Measurements from ENCODE around the gene ABHD17A.
A peak's percentile ranks its signal among the peaks of the same experiment; 100 is the strongest.
"Not testable (repeated sequence)": the region's sequence is repeated elsewhere in the genome, so short reads cannot be mapped to it uniquely, and the experiment has no call there.

ABHD17A gene

DNA sequence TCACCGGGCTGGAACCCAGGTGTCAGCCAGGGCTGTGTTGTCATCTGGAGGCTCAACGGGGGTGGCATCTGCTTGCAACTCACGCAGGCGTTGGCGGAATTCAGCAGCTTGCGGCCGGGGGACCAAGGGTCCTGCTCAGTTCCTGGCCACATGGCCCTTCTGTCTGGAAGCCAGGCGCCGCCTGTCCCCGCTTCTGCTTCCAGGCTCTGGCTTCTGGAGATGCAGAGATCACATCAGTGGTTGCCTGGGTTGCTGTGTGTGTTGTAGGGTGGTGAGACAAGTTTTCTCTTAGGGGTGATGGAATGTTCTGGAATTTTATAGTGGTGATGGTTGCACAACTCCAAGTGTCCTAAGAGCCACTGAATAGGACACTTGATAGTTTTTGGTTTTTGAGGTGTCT is 24.9 kb upstream of the ABHD17A start:
- FAIRE-seq (no peak), DNase-seq (ENCODE audit: low spot score) (no peak)

DNA sequence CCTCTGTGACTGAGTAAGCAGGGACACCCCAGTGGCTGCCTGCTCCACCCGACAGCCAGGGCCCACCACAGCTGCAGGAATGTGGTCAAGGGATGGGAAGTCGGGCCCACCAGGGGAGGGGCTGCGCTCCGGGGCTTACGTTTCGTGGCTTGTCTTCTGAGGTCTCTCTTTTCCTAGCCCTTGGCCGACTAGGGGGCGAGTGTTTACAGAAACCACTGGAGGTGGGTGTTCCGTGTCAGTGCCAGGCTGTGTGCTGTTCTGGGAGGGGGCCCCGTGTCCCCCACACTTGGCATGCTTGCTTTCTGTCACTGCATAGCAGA is 24.4 kb upstream of the ABHD17A start:
- FAIRE-seq (no peak), DNase-seq (ENCODE audit: low spot score) (no peak)

DNA sequence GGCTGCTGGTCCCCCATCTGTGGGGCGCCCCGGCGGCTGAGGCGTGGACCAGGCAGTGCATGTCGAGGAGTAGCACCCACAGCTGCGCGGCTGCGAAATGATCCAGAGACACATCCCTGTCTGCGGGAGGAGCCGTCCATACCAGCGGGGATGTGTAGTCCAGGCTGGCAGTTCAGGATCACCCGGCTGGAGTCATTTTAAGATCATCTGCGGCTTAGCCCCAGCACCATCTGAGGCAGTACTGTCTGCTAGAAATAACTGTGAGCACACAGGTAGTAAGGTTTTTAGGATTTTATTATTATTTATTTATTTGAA is 23.0 kb upstream of the ABHD17A start:
- FAIRE-seq (no peak), DNase-seq (ENCODE audit: low spot score) (no peak)

DNA sequence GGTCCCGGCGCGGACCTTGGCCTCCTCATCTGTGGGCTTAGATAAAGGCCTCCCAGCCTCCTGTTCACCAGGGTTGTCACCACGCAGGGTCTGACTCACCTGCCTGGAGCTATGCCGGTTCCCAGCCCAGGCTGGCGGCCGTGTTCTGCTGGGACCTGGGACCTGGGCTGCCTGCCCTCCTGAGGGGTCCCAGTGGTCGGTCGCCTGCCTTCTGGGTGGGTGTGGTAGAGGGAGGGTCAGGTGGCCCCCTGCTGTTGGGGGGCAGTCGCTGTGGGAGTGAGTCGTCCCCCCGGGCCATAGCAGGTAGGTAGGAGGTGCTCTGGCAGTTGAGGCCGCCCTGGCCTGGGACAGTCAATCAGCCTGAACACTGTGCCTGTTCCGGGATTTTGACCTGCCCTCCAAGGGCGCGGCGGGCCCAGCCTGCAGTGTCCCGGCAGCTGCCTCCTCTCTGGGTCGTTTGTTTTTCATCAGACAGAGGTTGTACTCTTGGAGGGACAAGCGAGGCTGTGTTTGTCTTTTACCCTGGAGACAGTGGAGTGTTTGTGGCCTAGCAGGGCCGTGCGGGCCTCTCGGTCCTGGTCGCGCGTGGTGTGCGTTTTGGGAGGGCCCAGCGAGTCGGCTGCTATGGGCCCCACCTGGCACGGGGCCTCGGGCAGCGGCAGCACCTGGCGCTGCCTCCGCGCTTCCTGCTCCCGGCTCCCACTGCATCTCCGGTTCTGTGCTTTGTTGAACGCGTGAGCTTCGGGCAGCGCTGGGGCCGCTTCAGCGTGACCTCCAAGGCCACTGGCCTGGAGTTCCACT is 22.5 kb upstream of the ABHD17A start:
- FAIRE-seq: no peak
- DNase-seq (ENCODE audit: low spot score): no peak

DNA sequence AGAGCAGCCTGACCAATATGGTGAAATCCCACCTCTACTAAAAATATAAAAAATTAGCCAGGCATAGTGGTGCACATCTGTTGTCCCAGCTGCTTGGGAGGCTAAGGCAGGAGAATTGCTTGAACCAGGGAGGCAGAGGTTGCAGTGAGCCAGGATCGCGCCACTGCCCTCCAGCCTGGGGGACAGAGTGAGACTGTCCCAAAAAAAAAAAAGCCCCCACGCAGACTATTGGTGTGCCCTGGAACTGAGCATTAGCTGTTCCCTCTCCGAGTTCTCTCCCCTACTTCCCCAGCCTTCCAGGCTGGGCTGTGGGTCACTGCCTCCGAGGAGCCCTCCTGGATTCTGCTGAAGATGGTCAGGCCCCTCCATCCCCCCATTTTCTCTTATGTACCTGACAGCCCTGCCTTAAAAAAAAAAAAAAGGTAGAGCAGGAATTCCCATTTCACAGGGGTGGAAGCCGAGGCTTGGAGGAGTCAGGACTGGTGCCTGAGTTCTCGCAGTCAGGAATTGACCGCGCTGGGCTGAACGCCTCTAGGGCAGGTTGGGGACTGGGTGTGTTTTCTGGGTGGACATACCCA is 21.8 kb upstream of the ABHD17A start:
- FAIRE-seq (no peak), DNase-seq (ENCODE audit: low spot score) (no peak)

DNA sequence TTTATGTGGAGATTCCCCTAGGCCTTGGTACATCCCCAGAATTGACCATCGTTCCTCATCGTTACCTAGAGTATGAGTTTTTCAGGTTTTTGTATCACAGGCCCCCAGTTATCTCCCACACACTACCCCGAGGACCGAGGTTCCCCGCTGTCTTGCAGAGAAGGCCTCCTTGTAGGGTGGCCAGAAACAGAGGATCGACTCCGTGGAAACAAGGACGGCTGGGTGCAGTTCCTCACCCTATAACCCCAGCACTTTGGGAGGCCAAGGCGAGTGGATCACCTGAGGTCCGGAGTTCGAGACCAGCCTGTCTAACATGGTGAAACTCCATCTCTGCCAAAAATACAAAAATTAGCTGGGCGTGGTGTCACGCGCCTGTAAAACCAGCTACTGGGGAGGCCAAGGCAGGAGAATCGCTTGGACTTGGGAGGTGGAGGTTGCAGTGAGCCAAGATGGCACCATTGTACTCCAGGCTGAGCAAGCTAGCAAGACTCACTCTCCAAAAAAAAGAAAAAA is 20.6 kb upstream of the ABHD17A start:
- DNase-seq (ENCODE audit: low spot score) (no peak), FAIRE-seq (no peak)

DNA sequence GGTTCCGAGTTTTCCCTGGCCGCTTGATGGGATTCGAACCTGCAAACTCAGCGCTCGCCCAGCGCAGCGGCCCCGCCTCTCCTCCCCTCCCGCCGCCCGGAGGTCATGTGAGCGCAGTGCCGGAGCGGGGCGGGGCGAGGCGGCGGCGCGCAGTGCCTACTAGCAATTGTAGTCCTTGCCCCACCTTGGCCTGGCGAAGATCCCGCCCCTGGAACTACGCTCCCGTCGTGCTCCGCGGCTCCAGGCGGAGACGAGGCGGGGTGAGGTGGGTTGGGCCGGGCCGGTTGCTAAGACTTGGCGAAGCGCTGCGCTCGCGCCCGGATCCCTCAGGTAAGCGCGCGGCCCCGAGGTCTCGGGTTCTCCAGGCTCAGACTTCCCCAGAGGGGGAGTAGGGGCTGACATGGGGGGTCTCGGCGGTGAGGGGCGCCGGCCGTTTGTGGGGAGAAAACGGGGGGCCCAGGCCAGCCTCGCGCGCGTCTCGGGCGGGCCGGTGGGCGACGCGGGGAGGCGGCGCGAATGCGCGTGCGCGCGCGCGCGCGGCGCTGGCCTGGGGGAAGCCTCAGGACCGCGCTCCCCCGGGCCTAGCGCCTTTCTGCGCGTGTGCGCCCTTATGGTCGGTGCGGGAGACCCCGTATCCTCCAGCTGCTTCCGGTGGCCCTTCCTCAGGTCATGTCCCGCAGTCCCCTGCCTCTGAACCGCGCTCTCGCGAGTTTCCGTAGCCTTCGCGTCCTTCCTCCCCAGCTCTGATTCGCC is 20.0 kb upstream of the ABHD17A start, which contains the start of the genes ADAT3 and SCAMP4:
ADAT3 (plus strand) TSS at position 290 of the 753 bp plus-strand sequence. CDS start 6,649 bp downstream, outside the sequence.
SCAMP4 (plus strand) TSS at position 290 of the 753 bp plus-strand sequence. CDS start 9,621 bp downstream, outside the sequence.
- peak; percentile 94 for DNase-seq (ENCODE audit: low spot score)
- peak; percentile 73 for FAIRE-seq

DNA sequence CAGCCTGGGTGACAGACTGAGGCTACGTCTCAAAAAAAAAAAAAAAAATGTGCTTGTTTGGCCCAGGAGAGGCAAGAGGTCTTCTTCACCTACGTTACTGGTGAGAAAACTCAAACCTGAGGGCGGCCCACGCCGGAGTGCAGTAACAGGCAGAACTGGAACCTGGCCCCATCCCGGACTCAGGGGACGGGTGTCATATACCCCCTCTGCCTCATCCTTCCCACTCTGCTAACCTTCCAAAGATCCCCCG is 19.5 kb upstream of the ABHD17A start:
- FAIRE-seq (no peak), DNase-seq (ENCODE audit: low spot score) (no peak)

DNA sequence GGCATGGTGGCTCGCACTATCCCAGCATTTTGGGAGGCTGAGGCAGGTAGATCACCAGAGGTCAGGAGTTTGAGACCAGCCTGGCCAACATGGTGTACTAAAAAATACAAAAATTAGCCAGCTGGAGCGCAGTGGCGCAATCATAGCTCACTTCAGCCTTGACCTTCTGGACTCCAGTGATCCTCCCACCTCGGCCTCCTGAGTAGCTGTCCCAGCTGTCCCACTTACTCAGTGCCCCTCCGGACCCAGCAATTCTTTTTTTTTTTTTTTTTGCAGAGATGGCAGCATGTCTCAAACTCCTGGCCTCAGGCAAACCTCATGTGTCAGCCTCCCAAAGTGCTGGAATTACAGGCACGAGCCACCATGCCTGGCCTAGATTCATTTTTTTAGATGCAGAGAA is 17.6 kb upstream of the ABHD17A start:
- no peak for FAIRE-seq
- no peak for DNase-seq (ENCODE audit: low spot score)

DNA sequence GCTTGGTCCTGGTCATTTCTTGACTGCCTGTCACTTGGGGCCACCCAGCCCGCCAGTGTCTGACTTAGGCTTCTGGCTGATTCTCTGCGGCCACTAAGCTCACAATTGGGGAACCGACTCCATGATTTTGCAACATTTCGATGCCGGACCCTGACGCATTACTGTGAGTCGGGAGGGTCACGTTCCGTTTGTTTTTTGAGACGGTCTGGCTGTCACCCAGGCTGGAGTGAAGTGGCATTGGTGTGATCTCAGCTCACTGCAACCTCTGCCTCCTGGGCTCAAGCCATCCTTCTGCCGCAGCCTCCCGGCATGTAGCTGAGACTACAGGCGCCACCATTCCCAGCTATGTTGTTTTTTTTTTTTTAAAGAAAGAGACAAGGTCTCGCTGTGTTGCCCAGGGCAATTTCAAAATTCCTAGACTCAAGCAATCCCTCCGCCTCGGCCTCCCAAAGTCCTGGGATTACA is 16.7 kb upstream of the ABHD17A start:
- FAIRE-seq (no peak), DNase-seq (ENCODE audit: low spot score) (no peak)

DNA sequence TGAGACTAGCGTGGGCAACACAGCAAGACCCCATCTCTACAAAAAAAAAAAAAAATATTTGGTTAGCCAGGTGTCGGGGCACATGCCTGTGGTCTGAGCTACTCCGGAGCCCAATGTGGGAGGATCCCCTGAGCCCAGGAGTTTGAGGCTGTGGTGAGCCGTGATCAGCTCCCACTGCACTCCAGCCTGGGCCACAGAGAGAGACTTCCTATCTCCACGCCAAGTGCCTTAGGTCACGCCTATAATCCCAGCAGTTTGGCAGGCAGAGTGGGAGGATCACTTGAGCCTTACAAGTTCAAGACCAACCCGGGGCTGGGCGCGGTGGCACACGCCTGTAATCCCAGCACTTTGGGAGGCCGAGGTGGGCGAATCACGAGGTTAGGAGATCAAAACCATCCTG is 11.2 kb upstream of the ABHD17A start:
- DNase-seq (ENCODE audit: low spot score) (no peak), FAIRE-seq (no peak)

DNA sequence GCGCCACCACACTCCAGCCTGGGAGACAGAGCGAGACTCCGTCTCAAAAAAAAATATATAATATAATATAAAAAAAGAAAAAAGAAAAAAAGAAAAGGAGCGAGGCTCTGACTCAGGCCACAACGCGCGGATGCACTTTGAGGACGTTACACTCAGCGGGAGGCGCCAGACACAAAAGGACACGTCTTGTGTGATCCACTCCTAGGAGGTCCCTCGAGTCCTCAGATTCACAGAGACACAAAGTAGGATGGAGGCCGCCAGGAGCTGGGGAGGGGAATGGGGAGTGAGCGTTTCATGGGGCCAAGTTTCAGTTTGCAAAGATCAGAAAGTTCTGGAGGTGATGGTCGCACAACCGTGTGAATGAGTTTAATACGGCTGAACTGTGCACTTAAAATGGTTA is 8.5 kb upstream of the ABHD17A start:
- DNase-seq (ENCODE audit: low spot score): no peak
- FAIRE-seq: no peak

DNA sequence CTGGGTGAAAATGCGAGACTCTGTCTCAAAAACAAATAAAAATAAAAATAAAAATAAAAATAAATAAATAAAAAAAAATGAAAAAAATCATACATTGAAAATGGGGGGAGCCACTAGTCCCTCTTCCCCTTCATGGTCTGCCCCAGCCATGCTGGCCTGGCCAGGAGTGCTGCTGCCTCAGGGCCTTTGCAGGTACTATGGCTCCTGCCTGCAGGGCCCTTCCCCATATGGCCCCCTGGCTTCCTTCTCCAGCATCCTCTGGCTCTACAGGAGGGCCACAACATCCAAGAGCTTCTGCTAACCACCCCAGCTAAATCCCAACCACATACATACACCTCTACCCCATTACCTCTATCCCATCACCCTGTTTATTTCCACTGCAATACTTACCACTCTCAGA is 4.6 kb upstream of the ABHD17A start:
- FAIRE-seq: no peak
- DNase-seq (ENCODE audit: low spot score): no peak

DNA sequence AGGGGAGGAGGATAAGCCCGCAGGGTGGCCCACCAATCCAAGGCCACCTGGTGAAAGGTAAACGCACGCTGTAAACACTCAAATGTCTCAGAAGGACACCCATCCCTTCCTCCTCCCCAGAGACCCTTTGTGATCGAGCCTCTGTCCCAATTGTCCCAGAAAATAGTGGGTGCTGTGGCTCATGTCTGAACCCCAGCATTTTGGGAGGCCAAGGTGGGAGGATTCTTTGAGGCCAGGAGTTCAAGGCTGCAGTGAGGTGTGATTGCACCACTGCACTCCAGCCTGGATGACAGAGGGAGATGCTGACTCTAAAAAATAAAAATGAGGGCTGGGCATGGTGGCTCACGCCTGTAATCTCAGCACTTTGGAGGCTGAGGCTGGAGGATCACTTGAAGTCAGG is 3.1 kb upstream of the ABHD17A start:
- no peak for FAIRE-seq

DNA sequence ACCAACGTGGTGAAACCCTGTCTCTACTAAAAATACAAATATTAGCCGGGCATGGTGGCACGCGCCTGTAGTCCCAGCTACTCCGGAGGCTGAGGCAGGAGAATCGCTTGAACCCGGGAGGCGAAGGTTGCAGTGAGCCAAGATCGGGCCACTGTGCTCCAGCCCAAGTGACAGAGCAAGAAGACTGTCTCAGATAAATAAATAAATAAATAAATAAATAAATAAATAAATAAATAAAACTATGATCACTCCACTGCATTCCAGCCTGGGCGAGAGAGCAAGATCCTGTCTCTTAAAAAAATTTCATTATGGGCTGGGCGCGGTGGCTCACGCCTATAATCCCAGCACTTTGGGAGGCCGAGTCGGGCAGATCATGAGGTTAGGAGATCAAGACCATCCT is 1.1 kb upstream of the ABHD17A start:
- not testable (repeated sequence) for FAIRE-seq; DNase-seq (ENCODE audit: low spot score)

More for the DNA sequence above, 3.1 kb upstream of the ABHD17A start:
- no peak for DNase-seq (ENCODE audit: low spot score)

DNA sequence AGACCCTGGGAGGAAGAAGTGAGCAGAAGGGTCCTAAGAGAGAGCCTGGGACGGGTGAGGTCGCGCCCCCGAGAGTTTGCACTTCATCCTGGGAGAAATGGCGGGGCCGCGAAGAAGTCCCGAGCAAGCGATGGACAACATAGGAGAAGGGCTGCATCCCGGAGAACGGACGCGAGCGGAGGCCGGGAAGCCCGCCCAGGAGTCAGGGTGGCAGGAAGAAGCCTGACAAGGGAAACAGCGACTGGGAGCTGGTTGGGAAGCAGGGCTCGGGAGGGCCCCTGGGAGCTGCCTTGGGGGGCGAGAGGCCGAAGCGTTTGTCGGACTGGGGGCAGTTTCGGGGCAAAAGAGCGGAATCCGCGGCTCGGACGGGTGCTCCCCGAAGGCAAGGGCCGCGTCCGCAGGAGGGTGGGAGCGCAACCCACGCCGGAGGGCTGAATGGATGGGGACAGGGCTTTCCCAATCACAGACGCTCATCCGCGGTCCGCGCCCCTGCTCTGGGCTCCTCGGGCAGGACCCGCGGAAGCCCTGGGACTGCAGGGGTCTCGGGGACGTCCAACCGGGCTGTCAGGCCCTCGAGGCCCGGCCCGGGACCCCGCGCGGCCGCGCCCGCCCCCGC is 469 bp downstream of the ABHD17A start:
- FAIRE-seq: no peak

DNA sequence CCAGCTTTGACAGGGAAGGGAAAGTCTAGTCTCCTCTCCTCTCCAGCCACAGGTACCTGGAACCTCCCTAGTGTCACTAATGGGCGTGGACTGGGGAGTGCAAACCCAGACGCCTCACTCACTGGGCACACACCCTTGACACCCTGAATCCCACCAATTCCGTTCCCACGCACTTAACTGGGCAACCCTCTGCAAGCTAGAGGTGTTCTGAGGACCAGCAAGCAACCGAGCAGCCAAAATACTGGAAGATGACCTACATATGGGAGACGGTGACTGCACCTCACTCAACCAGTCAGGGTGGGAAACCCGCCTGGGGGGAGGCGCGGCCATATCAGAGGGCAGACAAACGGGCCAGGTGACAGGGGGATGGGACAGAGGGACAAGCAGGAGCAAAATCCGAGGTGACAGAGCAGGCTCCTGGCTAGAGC is 991 bp downstream of the ABHD17A start:
- FAIRE-seq (no peak), DNase-seq (ENCODE audit: low spot score) (no peak)

More for the DNA sequence above, 469 bp downstream of the ABHD17A start:
- no peak for DNase-seq (ENCODE audit: low spot score)

DNA sequence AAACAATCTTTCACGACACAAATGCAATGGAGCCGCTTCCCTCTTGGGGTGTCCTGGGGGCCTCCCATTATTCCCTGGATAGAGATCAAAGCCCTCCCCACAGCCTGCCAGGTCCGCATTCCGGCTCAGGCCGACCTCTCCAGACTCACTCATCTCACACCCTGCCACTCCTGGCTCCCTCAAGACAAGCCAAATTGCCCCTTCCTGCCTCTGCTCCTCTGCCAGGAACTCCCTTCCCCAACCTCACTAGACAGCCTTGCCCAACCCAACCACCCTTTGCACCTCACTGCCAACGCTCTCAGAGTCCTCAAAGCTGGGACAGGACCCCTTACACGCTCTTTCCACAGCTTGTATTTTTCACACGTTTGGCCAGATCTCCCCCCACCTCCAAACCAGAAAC is 1.5 kb downstream of the ABHD17A start:
- DNase-seq (ENCODE audit: low spot score) (no peak), FAIRE-seq (no peak)

DNA sequence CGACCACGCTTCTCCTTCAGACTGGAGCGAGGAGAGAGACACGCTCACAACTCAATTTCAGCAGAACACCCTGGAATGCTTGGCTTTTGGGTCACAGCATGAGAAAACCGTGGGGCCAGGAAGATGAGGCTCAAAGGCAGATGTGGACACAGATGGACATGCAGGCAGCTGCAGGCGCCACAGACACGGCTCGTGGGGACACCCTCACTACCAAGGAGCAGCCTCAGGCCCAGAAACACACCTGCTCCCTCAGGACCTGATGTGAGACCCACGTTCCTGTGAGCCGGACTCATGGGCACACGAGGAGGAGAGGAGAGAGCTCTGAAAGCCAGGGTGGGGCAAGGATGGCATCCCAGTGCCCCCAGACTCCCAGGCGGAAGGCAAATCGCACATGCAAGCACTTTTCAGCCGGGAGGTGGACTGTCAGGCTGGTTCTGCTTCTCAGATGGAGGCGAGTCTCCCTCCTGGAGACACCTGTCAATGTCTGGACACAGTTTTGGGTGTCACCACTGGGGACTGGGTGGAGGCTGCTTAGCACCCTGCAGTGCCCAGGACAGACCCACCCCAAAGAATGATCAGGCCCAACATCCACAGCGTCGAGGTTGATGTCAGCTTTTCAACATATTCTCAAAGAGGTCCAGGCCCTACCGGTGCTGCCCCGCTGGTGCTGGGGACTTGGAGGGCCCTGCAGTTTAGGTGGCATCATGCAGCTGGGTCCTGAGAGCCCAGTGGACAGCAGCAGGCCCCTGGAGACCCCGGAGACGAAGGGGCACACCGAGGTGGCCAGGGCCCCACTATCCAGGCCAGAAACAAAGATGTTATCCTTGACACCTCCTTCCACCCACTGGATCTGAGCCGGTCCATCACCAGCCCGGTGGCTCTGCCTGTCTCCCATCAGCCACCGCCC is 2.3 kb downstream of the ABHD17A start:
- no peak for FAIRE-seq
- no peak for DNase-seq (ENCODE audit: low spot score)

DNA sequence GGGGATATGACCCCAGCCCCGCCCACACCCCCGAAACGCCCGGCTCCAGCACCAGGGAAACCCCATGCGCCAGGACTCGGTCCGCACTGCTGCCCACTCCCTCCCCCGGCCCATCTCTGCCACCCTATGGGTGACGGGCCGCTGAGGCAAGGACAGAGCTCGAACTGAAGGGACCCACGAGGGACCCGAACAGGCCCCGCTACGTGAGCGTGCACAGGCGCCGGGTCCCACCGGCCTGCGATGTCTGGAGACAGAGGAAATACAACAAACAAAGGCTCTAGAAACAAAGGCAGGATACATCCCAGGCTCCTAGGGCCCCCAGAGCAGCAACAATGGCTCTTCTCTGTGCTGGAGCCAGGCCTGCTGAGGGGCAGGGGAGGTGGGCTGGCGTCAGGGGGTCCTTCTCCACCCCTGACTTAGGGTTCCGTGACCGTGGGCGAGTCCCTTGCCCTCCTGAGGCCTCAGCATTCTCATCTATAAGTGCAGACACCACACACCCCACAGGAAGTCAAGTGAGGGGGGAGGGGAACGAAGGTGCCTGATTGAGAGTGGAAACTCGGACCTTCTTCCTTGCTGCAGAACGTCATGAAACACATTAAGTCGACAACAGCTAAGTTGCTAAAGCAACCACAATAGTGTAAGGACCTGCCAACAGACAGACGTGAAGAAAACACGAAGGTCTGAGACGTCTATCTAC is 3.1 kb downstream of the ABHD17A start:
- FAIRE-seq (no peak), DNase-seq (ENCODE audit: low spot score) (no peak)

Data from urothelium cell line (cell line).